Dedifferentiated amniotic fluid mesenchymal stem cell (primary cell): ENCODE results near the gene SPECC1L.

Source experiments
- DNase-seq: peaks from one replicate; pipeline ENCODE4 v3.0.0-alpha.2; 2016; ENCODE audit errors: extremely low spot score

SPECC1L gene

GRCh38 chr22:24322522-24322921 is 51.9 kb downstream of the SPECC1L start:
- DNase-seq, result no peak

- DNase-seq, result no peak
Observed at GRCh38 chr22:24323233-24323632, 52.6 kb downstream of the SPECC1L start.

- no peak for DNase-seq
Observed at GRCh38 chr22:24323695-24324094, 53.1 kb downstream of the SPECC1L start.

- no peak for DNase-seq
Observed at GRCh38 chr22:24324137-24324536, 53.5 kb downstream of the SPECC1L start.

GRCh38 chr22:24325105-24325757 is 54.6 kb downstream of the SPECC1L start:
- DNase-seq, result peak; percentile 84

- DNase-seq, result no peak
Observed at GRCh38 chr22:24326266-24326665, 55.6 kb downstream of the SPECC1L start.

GRCh38 chr22:24327832-24328231 is 57.2 kb downstream of the SPECC1L start:
- DNase-seq, result no peak

GRCh38 chr22:24329453-24329852 is 58.8 kb downstream of the SPECC1L start:
- DNase-seq, result no peak

- DNase-seq, result no peak
Observed at GRCh38 chr22:24330636-24331035, 60.0 kb downstream of the SPECC1L start.

- no peak for DNase-seq
Observed at GRCh38 chr22:24331468-24332440, 61.1 kb downstream of the SPECC1L start.

- peak; percentile 49 for DNase-seq
Observed at GRCh38 chr22:24333301-24333700, 62.7 kb downstream of the SPECC1L start.

GRCh38 chr22:24335496-24335895 is 64.9 kb downstream of the SPECC1L start:
- no peak for DNase-seq

- no peak for DNase-seq
Observed at GRCh38 chr22:24337894-24338645, 67.4 kb downstream of the SPECC1L start.

- peak; percentile 25 for DNase-seq
Observed at GRCh38 chr22:24338726-24339451, 68.3 kb downstream of the SPECC1L start.

- DNase-seq, result no peak
Observed at GRCh38 chr22:24339452-24339747, 68.8 kb downstream of the SPECC1L start.

GRCh38 chr22:24341627-24342026 is 71.0 kb downstream of the SPECC1L start:
- DNase-seq, result no peak

- DNase-seq, result no peak
Observed at GRCh38 chr22:24350627-24351026, 80.0 kb downstream of the SPECC1L start.

GRCh38 chr22:24353121-24353520 is 82.5 kb downstream of the SPECC1L start:
- DNase-seq, result no peak

- no peak for DNase-seq
Observed at GRCh38 chr22:24355574-24355973, 84.9 kb downstream of the SPECC1L start.

GRCh38 chr22:24357547-24357946 is 86.9 kb downstream of the SPECC1L start:
- DNase-seq, result peak; percentile 61

- no peak for DNase-seq
Observed at GRCh38 chr22:24358105-24358836, 87.6 kb downstream of the SPECC1L start.
